Suprapubic skin (tissue), 4 donors: ENCODE results near the gene EPHA1. TPM values are rescaled to one million over a fixed set of nuclear protein-coding genes. Genes with fewer than 3 reads are reported as not detected.

ENCODE experiments used
- DNase-seq, 2 donors: peaks; one replicate each; pipeline ENCODE4 v3.0.0-alpha.2; 2019; ENCODE audit warnings: low spot score in 2 of 2
- H3K27ac ChIP-seq: fragments of 200-600 bp; sonication (generic); one replicate; pipeline ENCODE4 v1.5.1; 2019
- H3K27me3 ChIP-seq: fragments of 200-600 bp; sonication (generic); one replicate; pipeline ENCODE4 v1.5.1; 2019
- H3K36me3 ChIP-seq: fragments of 200-600 bp; sonication (generic); one replicate; pipeline ENCODE4 v1.5.1; 2019
- H3K4me1 ChIP-seq: fragments of 200-600 bp; sonication (generic); one replicate; pipeline ENCODE4 v1.5.1; 2019
- H3K4me3 ChIP-seq: fragments of 200-600 bp; sonication (generic); one replicate; pipeline ENCODE4 v1.5.1; 2019; ENCODE audit warnings: mild to moderate bottlenecking
- H3K9me3 ChIP-seq: fragments of 200-600 bp; sonication (generic); one replicate; pipeline ENCODE4 v1.5.1; 2019
- CTCF ChIP-seq, 2 donors: fragments of 200-600 bp in 1 of 2; fragments of 450-650 bp in 1 of 2; sonication (generic) in 1 of 2; IDR thresholded peaks; one replicate each; pipeline ENCODE4 v1.5.1; 2016 to 2019; ENCODE audit warnings: antibody characterized with exemption in 2 of 2, mild to moderate bottlenecking in 1 of 2, moderate library complexity in 1 of 2
- EP300 ChIP-seq: sonication (generic); formaldehyde crosslinking; IDR thresholded peaks from one replicate; pipeline ENCODE4 v1.6.1; 2017; ENCODE audit warnings: antibody characterized with exemption
- POLR2A ChIP-seq, 2 donors: fragments of 450-650 bp; IDR thresholded peaks; one replicate each; pipeline ENCODE4 v1.6.1; 2017; ENCODE audit warnings: antibody characterized with exemption in 2 of 2, mild to moderate bottlenecking in 2 of 2, moderate library complexity in 2 of 2
- POLR2AphosphoS5 ChIP-seq, 3 donors: sonication (generic); formaldehyde crosslinking; IDR thresholded peaks; one replicate each; pipeline ENCODE4 v1.6.1; 2017; ENCODE audit warnings: antibody characterized with exemption in 3 of 3
- WGBS: methylation state at CpG from one replicate; pipeline ENCODE4 v1.1.5; 2018; 5-methylcytosine and 5-hydroxymethylcytosine counted together
- total RNA-seq, 4 donors: library from RNA; depleted of rRNA; stranded (reverse); fragments of >200 nt; gene quantifications; one replicate each; pipeline ENCODE4 v1.1.0, GENCODE V29; 2016

Gene EPHA1
- total RNA-seq, 4 donors from 2014 or later: 60.9 to 94.4 (median 67.7) TPM

- Histone ChIP-seq H3K4me1 (peaks cover 62% of the 10 kb centered on the region), H3K4me3 (no peak overlapping the region), H3K9me3 (no peaks in the 10 kb centered on the region), H3K27ac (peak overlapping the region; percentile 82), H3K27me3 (no peaks in the 10 kb centered on the region), H3K36me3 (peaks cover 60% of the 10 kb centered on the region)
- TF ChIP-seq CTCF (IDR thresholded peaks at IDR 0.05): no peak
- TF ChIP-seq POLR2A (IDR thresholded peaks at IDR 0.05): no peak
- TF ChIP-seq EP300: no peak
- DNase-seq: no peak
- WGBS: 94% methylated on average over 4 of the region's 10 CpGs
These were observed 18.4 kb downstream of the EPHA1 start for GRCh38 chr7:143390104-143390772.

GRCh38 chr7:143389316-143390103, 19.1 kb downstream of the EPHA1 start:
- TF ChIP-seq EP300: no peak
- no peak for TF ChIP-seq POLR2A (IDR thresholded peaks at IDR 0.05)
- no peak for TF ChIP-seq CTCF (IDR thresholded peaks at IDR 0.05)
- TF ChIP-seq POLR2AphosphoS5 (IDR thresholded peaks at IDR 0.05): no peak
- Histone ChIP-seq H3K27ac (no peak overlapping the region), H3K36me3 (peaks cover 55% of the 10 kb centered on the region), H3K27me3 (no peaks in the 10 kb centered on the region), H3K4me3 (no peak overlapping the region), H3K9me3 (no peaks in the 10 kb centered on the region), H3K4me1 (peaks cover 69% of the 10 kb centered on the region)
- 88% methylated on average over 11 of the region's 15 CpGs for WGBS
- no peak for DNase-seq

GRCh38 chr7:143388491-143389101, 20.1 kb downstream of the EPHA1 start:
- no peaks in the 10 kb centered on the region for H3K9me3 ChIP-seq
- no peaks in the 10 kb centered on the region for H3K27me3 ChIP-seq
- DNase-seq: no peak
- TF ChIP-seq CTCF (IDR thresholded peaks at IDR 0.05): no peak
- no peak for TF ChIP-seq POLR2A (IDR thresholded peaks at IDR 0.05)
- no peak for TF ChIP-seq POLR2AphosphoS5 (IDR thresholded peaks at IDR 0.05)
- no peak for TF ChIP-seq EP300
- H3K27ac ChIP-seq: no peak overlapping the region
- H3K4me1 ChIP-seq: peaks cover 78% of the 10 kb centered on the region
- H3K4me3 ChIP-seq: no peak overlapping the region
- H3K36me3 ChIP-seq: peaks cover 55% of the 10 kb centered on the region
- 88% methylated on average over 11 of the region's 28 CpGs for WGBS

GRCh38 chr7:143388051-143388450, 20.6 kb downstream of the EPHA1 start:
- 83% methylated on average over 10 of the region's 10 CpGs for WGBS
- peaks cover 79% of the 10 kb centered on the region for H3K4me1 ChIP-seq
- H3K36me3 ChIP-seq: peaks cover 50% of the 10 kb centered on the region
- no peak overlapping the region for H3K27ac ChIP-seq
- H3K27me3 ChIP-seq: no peaks in the 10 kb centered on the region
- no peaks in the 10 kb centered on the region for H3K9me3 ChIP-seq
- no peak overlapping the region for H3K4me3 ChIP-seq
- TF ChIP-seq POLR2AphosphoS5 (IDR thresholded peaks at IDR 0.05) (no peak), EP300 (no peak), CTCF (IDR thresholded peaks at IDR 0.05) (no peak)
- no peak for DNase-seq
